GM10266 (cell line): ENCODE results near the gene RPN1.
A peak's percentile ranks its signal among the peaks of the same experiment; 100 is the strongest.

Experiments used
- DNase-seq: peaks from one replicate; pipeline ENCODE4 v3.0.0; 2012; ENCODE audit errors: extremely low spot score
- CTCF ChIP-seq: IDR thresholded peaks from 2 replicates; pipeline ENCODE4 v1.5.1; 2012; ENCODE audit warnings: mild to moderate bottlenecking, low read depth; ENCODE audit not compliant: control insufficient read depth, insufficient read depth; ENCODE audit errors: missing control alignments

Gene RPN1

GRCh38 chr3:128573707-128574162 lies 76.9 kb downstream of the RPN1 start:
- DNase-seq: no peak

GRCh38 chr3:128573160-128573559 lies 77.5 kb downstream of the RPN1 start:
- no peak for DNase-seq
- no peak for TF ChIP-seq CTCF

More at GRCh38 chr3:128573707-128574162, 76.9 kb downstream of the RPN1 start:
- TF ChIP-seq CTCF: no peak

- peak; percentile 56 for DNase-seq
- TF ChIP-seq CTCF: peak; percentile 31
These were observed 77.9 kb downstream of the RPN1 start for GRCh38 chr3:128572644-128573105.

- no peak for TF ChIP-seq CTCF
- DNase-seq: no peak
These were observed 78.6 kb downstream of the RPN1 start for GRCh38 chr3:128572013-128572412.
